Measurements from ENCODE around the gene UCHL5.
A peak's percentile ranks its signal among the peaks of the same experiment; 100 is the strongest.

The UCHL5 gene

DNA sequence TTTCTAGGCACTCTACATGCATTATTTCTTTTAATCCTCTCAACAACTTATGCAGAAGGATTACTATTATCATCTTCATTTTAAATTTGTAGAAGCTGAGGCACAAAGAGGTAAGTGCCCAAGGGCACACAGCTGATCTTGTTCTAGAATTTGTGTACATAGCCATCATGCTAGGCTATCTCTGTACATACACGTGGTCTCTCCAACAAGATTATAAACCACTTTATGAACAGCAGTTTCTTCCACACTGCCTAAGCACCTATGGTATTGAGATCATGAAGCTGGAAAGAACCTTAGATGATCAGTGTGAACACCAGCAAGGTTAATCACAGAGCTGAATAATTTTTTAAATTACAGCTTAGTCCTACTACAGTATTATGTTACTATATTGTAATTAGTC is 28.9 kb downstream of the UCHL5 start:
- Histone ChIP-seq H3K9me3 (ENCODE audit: insufficient read depth, low read length) (0 out of 2 replicates have a peak, but pooled peaks cover 8% of the 10 kb centered on the region), H3K36me3 (ENCODE audit: insufficient read depth, insufficient read length, low read length) (peaks cover 37% of the 10 kb centered on the region), H3K27me3 (ENCODE audit: insufficient read depth, insufficient read length) (no peaks in the 10 kb centered on the region), H3K4me3 (ENCODE audit: insufficient read length, low read depth) (no peak overlapping the region), H3K9ac (ENCODE audit: insufficient read length, low read depth) (no peak overlapping the region), H3K4me1 (ENCODE audit: insufficient read depth, insufficient read length) (no peaks in the 10 kb centered on the region)
- no peak for DNase-seq (ENCODE audit: low read depth, low spot score)
- TF ChIP-seq SUZ12 (IDR thresholded peaks at IDR 0.05; ENCODE audit: extremely low read depth, insufficient read depth, insufficient read length) (no peak), YY1 (IDR thresholded peaks at IDR 0.05; ENCODE audit: insufficient read depth, insufficient read length) (no peak), ZNF274 (IDR thresholded peaks at IDR 0.05; ENCODE audit: low read depth, low read length) (no peak)

GRCh38 chr1:193025218-193025617 is 33.9 kb downstream of the UCHL5 start:
- TF ChIP-seq YY1 (IDR thresholded peaks at IDR 0.05; ENCODE audit: insufficient read depth, insufficient read length) (no peak), ZNF274 (IDR thresholded peaks at IDR 0.05; ENCODE audit: low read depth, low read length) (no peak), SUZ12 (IDR thresholded peaks at IDR 0.05; ENCODE audit: extremely low read depth, insufficient read depth, insufficient read length) (no peak)
- peaks cover 69% of the 10 kb centered on the region for H3K36me3 ChIP-seq (ENCODE audit: insufficient read depth, insufficient read length, low read length)
- no peak overlapping the region for H3K9ac ChIP-seq (ENCODE audit: insufficient read length, low read depth)
- no peaks in the 10 kb centered on the region for H3K4me1 ChIP-seq (ENCODE audit: insufficient read depth, insufficient read length)
- H3K27me3 ChIP-seq (ENCODE audit: insufficient read depth, insufficient read length): no peaks in the 10 kb centered on the region
- no peak overlapping the region for H3K4me3 ChIP-seq (ENCODE audit: insufficient read length, low read depth)
- H3K9me3 ChIP-seq (ENCODE audit: insufficient read depth, low read length): no peaks in the 10 kb centered on the region
- no peak for DNase-seq (ENCODE audit: low read depth, low spot score)

- Histone ChIP-seq H3K4me3 (ENCODE audit: insufficient read length, low read depth) (no peak overlapping the region), H3K27me3 (ENCODE audit: insufficient read depth, insufficient read length) (no peaks in the 10 kb centered on the region), H3K9me3 (ENCODE audit: insufficient read depth, low read length) (no peaks in the 10 kb centered on the region), H3K4me1 (ENCODE audit: insufficient read depth, insufficient read length) (no peaks in the 10 kb centered on the region), H3K9ac (ENCODE audit: insufficient read length, low read depth) (no peak overlapping the region), H3K36me3 (ENCODE audit: insufficient read depth, insufficient read length, low read length) (peaks cover 50% of the 10 kb centered on the region)
- TF ChIP-seq YY1 (IDR thresholded peaks at IDR 0.05; ENCODE audit: insufficient read depth, insufficient read length) (no peak), ZNF274 (IDR thresholded peaks at IDR 0.05; ENCODE audit: low read depth, low read length) (no peak), SUZ12 (IDR thresholded peaks at IDR 0.05; ENCODE audit: extremely low read depth, insufficient read depth, insufficient read length) (no peak)
- DNase-seq (ENCODE audit: low read depth, low spot score): peak; percentile 15
These were observed 39.6 kb downstream of the UCHL5 start for GRCh38 chr1:193019442-193020026.

DNA sequence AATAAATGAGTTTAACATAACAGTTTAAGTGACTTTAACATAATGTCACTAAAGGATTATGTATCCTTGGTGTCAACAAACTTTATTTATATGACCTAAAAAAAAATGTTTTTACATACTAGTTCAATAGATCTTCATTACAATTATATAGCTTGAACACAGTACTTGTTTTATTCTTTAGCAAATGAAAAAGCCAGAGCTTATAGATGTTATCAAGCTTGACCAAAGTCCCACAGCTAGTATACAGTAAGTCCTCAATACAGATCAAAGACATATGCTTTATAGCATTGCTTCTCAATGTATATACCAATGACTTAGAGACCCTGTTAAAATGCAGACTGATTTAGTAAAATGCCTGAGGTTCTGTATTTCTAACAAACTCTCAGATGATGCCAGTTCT is 42.4 kb downstream of the UCHL5 start:
- Histone ChIP-seq H3K9me3 (ENCODE audit: insufficient read depth, low read length) (no peaks in the 10 kb centered on the region), H3K4me3 (ENCODE audit: insufficient read length, low read depth) (no peak overlapping the region), H3K9ac (ENCODE audit: insufficient read length, low read depth) (no peak overlapping the region), H3K4me1 (ENCODE audit: insufficient read depth, insufficient read length) (no peaks in the 10 kb centered on the region), H3K27me3 (ENCODE audit: insufficient read depth, insufficient read length) (no peaks in the 10 kb centered on the region), H3K36me3 (ENCODE audit: insufficient read depth, insufficient read length, low read length) (peaks cover 32% of the 10 kb centered on the region)
- DNase-seq (ENCODE audit: low read depth, low spot score): no peak
- TF ChIP-seq SUZ12 (IDR thresholded peaks at IDR 0.05; ENCODE audit: extremely low read depth, insufficient read depth, insufficient read length): no peak
- TF ChIP-seq ZNF274 (IDR thresholded peaks at IDR 0.05; ENCODE audit: low read depth, low read length): no peak
- no peak for TF ChIP-seq YY1 (IDR thresholded peaks at IDR 0.05; ENCODE audit: insufficient read depth, insufficient read length)

DNA sequence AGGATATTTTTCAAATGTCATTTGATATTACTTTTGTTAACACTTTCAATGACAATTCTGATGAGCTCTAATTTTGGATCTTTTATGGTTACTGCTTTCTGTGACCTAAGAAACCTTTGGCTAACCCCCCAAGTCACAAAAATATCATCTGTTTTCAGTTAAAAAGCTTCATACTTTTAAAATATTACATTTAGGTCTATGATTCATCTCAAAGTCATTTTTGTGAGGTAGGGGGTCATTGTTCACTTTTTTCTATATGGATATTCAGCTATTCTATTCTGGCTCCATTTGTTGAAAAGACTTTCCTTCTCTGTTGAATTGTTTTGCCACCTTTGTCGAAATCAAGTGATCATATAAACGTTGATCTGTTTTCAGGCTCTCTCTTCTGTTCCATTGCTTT is 44.8 kb downstream of the UCHL5 start:
- Histone ChIP-seq H3K36me3 (ENCODE audit: insufficient read depth, insufficient read length, low read length) (peaks cover 21% of the 10 kb centered on the region), H3K9ac (ENCODE audit: insufficient read length, low read depth) (no peak overlapping the region), H3K27me3 (ENCODE audit: insufficient read depth, insufficient read length) (no peaks in the 10 kb centered on the region), H3K4me3 (ENCODE audit: insufficient read length, low read depth) (no peak overlapping the region), H3K9me3 (ENCODE audit: insufficient read depth, low read length) (no peaks in the 10 kb centered on the region), H3K4me1 (ENCODE audit: insufficient read depth, insufficient read length) (no peaks in the 10 kb centered on the region)
- TF ChIP-seq ZNF274 (IDR thresholded peaks at IDR 0.05; ENCODE audit: low read depth, low read length) (no peak), SUZ12 (IDR thresholded peaks at IDR 0.05; ENCODE audit: extremely low read depth, insufficient read depth, insufficient read length) (no peak), YY1 (IDR thresholded peaks at IDR 0.05; ENCODE audit: insufficient read depth, insufficient read length) (no peak)
- no peak for DNase-seq (ENCODE audit: low read depth, low spot score)

GRCh38 chr1:193013707-193014106 is 45.5 kb downstream of the UCHL5 start:
- H3K9ac ChIP-seq (ENCODE audit: insufficient read length, low read depth): no peak overlapping the region

DNA sequence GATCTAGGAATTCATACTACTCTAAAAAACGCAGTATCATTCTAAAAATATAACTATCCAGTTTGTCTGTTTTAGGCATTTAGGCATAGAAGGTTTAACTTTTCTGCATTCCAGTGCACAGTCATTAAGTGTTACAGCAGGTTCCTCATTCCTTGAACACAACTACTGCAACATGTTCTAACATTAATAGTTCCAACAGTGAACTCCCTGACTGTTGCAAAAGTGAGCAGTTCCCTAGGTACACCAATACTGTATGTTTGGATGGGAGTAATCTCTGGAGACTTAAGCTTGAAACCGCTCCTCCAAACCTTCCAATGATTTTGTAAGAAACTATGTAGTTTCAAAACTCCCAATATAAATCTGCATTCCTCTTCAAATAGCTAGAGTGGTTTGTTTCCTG is 46.2 kb downstream of the UCHL5 start:
- DNase-seq (ENCODE audit: low read depth, low spot score): no peak
- Histone ChIP-seq H3K9me3 (ENCODE audit: insufficient read depth, low read length) (no peaks in the 10 kb centered on the region), H3K9ac (ENCODE audit: insufficient read length, low read depth) (no peak overlapping the region), H3K27me3 (ENCODE audit: insufficient read depth, insufficient read length) (no peaks in the 10 kb centered on the region), H3K4me3 (ENCODE audit: insufficient read length, low read depth) (no peak overlapping the region), H3K36me3 (ENCODE audit: insufficient read depth, insufficient read length, low read length) (peaks cover 15% of the 10 kb centered on the region), H3K4me1 (ENCODE audit: insufficient read depth, insufficient read length) (no peaks in the 10 kb centered on the region)
- TF ChIP-seq ZNF274 (IDR thresholded peaks at IDR 0.05; ENCODE audit: low read depth, low read length) (no peak), SUZ12 (IDR thresholded peaks at IDR 0.05; ENCODE audit: extremely low read depth, insufficient read depth, insufficient read length) (no peak), YY1 (IDR thresholded peaks at IDR 0.05; ENCODE audit: insufficient read depth, insufficient read length) (no peak)

More at GRCh38 chr1:193013707-193014106, 45.5 kb downstream of the UCHL5 start:
- TF ChIP-seq SUZ12 (IDR thresholded peaks at IDR 0.05; ENCODE audit: extremely low read depth, insufficient read depth, insufficient read length) (no peak), YY1 (IDR thresholded peaks at IDR 0.05; ENCODE audit: insufficient read depth, insufficient read length) (no peak), ZNF274 (IDR thresholded peaks at IDR 0.05; ENCODE audit: low read depth, low read length) (no peak)
- Histone ChIP-seq H3K27me3 (ENCODE audit: insufficient read depth, insufficient read length) (no peaks in the 10 kb centered on the region), H3K4me3 (ENCODE audit: insufficient read length, low read depth) (no peak overlapping the region), H3K36me3 (ENCODE audit: insufficient read depth, insufficient read length, low read length) (peaks cover 21% of the 10 kb centered on the region), H3K4me1 (ENCODE audit: insufficient read depth, insufficient read length) (no peaks in the 10 kb centered on the region), H3K9me3 (ENCODE audit: insufficient read depth, low read length) (no peaks in the 10 kb centered on the region)
- DNase-seq (ENCODE audit: low read depth, low spot score): no peak
